Measurements from ENCODE around the gene KDM4C.

Gene KDM4C

GRCh38 chr9:6811436-6811835 lies 53.7 kb downstream of the KDM4C start:
- peak; percentile 5 to 43 for DNase-seq

GRCh38 chr9:6816581-6816980 lies 58.8 kb downstream of the KDM4C start:
- no peak for DNase-seq

GRCh38 chr9:6818292-6818922 lies 60.6 kb downstream of the KDM4C start:
- no peak for DNase-seq

- DNase-seq: no peak
Observed at GRCh38 chr9:6819112-6819511, 61.3 kb downstream of the KDM4C start.

GRCh38 chr9:6819529-6819928 lies 61.8 kb downstream of the KDM4C start:
- no peak for DNase-seq

GRCh38 chr9:6822696-6823095 lies 64.9 kb downstream of the KDM4C start:
- DNase-seq: no peak

- DNase-seq: peak; percentile 57 to 74
Observed at GRCh38 chr9:6827439-6828145, 69.8 kb downstream of the KDM4C start.

GRCh38 chr9:6829027-6829426 lies 71.3 kb downstream of the KDM4C start:
- DNase-seq: no peak

GRCh38 chr9:6829536-6829935 lies 71.8 kb downstream of the KDM4C start:
- no peak for DNase-seq

- DNase-seq: peak in 1 of 2 experiments; percentile 32
Observed at GRCh38 chr9:6833518-6834192, 75.9 kb downstream of the KDM4C start.

GRCh38 chr9:6834306-6834705 lies 76.5 kb downstream of the KDM4C start:
- DNase-seq: no peak

GRCh38 chr9:6838158-6838557 lies 80.4 kb downstream of the KDM4C start:
- DNase-seq: no peak

GRCh38 chr9:6842584-6842947 lies 84.8 kb downstream of the KDM4C start:
- no peak for DNase-seq

- no peak for DNase-seq
Observed at GRCh38 chr9:6843742-6844141, 86.0 kb downstream of the KDM4C start.

- DNase-seq: no peak
Observed at GRCh38 chr9:6844267-6844666, 86.5 kb downstream of the KDM4C start.

- DNase-seq: no peak
Observed at GRCh38 chr9:6845128-6845826, 87.5 kb downstream of the KDM4C start.

GRCh38 chr9:6845880-6846279 lies 88.1 kb downstream of the KDM4C start:
- no peak for DNase-seq

- DNase-seq: no peak
Observed at GRCh38 chr9:6852243-6852963, 94.6 kb downstream of the KDM4C start.

- DNase-seq: no peak
Observed at GRCh38 chr9:6855860-6856259, 98.1 kb downstream of the KDM4C start.

GRCh38 chr9:6864102-6864501 lies 106.3 kb downstream of the KDM4C start:
- DNase-seq: no peak

- peak in 1 of 2 experiments; percentile 14 for DNase-seq
Observed at GRCh38 chr9:6869081-6869948, 111.5 kb downstream of the KDM4C start.

- no peak for DNase-seq
Observed at GRCh38 chr9:6870149-6870548, 112.4 kb downstream of the KDM4C start.

All from NCI-H2081 (cell line).